Iris pigment epithelial cell (primary cell): ENCODE results near the gene CCDC40.
"Not testable (repeated sequence)": the region's sequence is repeated elsewhere in the genome, so short reads cannot be mapped to it uniquely, and the experiment has no call there.

Source experiments
- DNase-seq: peaks from one replicate; pipeline ENCODE4 v3.0.0-alpha.2; 2011; ENCODE audit warnings: low read depth

The CCDC40 gene

DNA sequence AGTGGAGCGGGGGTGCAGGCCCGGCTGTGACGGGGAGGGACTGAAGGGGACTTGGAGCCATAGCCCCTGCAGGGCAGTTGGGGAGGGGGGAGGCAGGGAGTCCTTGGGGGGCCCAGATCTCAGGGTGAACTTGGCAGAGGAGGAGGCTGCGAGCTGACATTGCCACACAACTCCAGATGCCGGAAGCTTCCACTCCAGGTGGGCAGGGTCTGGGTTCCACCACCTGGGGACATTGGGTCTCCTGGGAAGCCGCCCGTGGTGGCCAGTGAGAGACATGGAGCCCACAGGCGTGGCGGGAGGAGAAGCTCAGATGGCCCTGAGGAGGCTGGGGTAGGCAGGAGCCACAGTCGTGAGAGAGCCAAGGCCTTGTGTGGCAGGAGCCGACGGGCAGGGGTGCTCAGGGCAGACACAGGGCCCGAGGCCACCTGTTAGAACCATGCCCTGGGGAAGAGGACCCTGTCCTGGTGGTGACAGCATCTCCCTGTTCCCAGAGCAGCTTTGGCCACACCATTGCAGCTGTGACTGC lies 46.8 kb downstream of the CCDC40 start:
- no peak for DNase-seq

DNA sequence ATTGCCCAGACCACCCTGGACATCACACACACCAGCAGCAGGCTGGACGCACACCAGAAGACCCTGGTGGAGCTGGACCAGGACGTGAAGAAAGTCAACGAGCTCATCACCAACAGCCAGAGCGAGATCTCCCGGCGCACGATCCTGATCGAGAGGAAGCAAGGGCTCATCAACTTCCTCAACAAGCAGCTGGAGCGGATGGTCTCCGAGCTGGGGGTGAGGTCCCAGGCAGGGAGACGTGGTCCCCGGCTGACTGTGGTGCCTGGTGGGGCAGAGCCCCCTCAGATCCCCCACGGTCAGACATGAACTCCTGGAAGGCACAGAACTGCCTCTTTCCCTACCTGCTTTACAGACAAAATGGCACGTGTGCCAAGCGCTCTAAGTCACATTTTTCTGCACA lies 48.3 kb downstream of the CCDC40 start:
- DNase-seq, result no peak

DNA sequence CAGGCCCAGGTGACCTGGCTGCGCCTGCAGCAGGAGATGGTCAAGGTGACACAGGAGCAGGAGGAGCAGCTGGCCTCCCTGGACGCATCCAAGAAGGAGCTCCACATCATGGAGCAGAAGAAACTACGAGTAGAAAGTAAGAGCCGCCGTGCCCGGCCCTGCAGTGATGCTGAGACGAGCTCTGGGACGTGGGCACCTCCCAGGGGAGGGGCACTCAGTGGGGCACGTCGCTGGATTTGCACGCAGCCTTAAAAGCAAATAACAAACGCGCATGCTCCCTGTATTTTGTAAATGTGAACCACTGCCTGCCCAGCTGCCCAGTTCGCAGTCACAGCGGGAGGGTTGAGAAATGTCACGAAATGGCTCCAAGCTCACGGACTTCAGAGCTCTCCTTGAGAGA lies 49.6 kb downstream of the CCDC40 start:
- no peak for DNase-seq

DNA sequence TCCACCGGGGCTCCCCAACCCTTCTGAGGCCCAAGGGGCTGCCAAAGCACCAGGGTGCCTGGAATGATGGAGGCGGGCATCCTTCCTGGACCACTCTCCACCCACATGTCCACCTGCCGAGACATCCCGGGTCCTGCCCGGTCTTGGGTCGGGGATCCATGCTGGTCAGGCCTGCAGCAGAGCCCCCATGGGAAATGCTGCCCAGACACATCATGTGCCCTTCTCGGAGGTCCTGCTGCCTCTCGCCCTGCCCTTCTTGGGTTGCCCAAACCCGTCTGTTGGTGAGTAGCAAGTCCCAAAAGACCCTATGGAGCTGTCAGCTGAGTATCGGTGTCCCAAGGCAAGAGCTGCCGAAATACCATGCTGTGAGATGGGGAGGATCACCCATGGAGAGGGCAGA lies 50.2 kb downstream of the CCDC40 start:
- DNase-seq, result no peak

DNA sequence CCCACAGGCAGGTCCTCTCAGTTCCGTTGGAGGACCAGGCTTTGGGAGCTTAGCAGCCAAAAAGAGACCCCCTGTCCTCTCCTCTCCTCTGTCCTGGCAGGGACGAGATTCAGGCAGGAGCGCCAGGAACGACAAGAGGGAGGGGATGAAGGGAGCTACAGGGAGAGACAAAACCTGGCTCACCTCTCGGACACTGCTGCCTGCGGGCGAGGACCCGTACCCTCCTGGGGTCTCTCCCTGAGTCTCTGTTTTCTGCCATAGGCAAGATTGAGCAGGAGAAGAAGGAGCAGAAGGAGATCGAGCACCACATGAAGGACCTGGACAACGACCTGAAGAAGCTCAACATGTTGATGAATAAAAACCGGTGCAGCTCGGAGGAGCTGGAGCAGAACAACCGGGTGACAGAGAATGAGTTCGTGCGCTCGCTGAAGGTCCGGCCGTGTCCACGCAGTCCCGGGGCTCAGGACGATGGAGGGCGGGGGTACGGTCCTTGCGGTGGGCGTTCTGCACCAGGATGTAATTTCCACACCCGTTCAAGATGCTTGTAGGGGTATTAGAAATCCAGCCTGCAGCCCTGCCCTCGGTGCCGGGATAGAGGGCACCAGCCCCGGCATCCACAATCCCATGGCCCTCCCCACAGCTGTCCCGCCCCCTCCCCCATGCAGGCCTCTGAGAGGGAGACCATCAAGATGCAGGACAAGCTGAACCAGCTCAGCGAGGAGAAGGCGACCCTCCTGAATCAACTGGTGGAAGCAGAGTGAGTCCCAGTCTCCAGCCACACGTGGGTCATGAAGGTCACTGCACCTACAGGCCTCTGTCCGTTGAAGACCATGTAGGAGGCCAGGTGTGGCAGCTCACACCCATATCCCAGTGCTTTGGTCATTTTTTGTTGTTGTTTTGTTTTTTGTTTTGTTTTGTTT lies 51.2 kb downstream of the CCDC40 start:
- DNase-seq, result no peak

DNA sequence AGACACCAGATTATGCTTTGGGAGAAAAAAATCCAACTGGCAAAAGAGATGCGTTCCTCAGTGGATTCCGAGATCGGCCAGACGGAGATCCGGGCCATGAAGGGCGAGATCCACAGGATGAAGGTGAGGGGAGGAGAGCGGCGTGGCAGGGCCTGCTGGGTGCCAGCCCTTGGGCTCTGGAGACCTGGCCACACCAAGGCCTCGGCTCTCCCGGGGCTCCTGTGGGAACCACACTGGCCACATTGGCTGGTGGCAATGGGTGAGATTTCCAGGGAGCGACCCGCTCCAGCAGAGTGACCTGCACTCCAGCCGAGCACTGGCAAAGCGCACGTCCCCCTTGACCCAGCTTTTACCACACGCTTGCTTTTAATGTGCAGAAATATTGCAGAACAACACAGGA lies 53.3 kb downstream of the CCDC40 start:
- no peak for DNase-seq

DNA sequence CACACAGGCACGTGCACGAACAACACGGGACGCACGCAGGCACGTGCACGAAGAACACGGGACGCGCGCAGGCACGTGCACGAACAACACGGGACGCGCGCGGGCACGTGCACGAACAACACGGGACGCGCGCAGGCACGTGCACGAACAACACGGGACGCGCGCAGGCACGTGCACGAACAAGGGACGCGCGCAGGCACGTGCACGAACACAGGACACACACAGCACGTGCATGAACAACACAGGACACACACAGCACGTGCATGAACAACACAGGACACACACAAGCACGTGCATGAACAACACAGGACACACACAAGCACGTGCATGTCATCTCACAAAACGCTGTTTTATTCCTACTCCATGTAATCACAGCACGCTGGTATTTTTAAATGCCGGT lies 53.7 kb downstream of the CCDC40 start:
- not testable (repeated sequence) for DNase-seq

DNA sequence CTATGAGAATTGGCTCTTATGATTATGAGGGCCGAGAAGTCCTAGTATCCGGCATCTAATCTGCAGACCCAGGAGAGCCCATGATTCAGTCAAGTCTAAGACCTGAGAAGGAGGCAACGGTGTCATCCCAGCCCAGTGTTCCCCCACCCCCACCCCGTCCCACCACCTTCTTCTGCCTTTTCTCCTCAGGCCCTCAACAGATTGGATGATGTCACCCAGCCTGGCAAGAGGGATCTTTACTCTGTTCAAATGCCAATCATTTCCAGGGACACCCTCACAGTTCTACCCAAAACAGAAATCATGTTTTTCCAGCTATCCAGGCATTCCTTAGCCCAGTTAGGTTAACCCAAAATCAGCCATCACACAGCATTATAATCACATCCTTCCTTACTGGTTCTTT lies 54.9 kb downstream of the CCDC40 start:
- no peak for DNase-seq

DNA sequence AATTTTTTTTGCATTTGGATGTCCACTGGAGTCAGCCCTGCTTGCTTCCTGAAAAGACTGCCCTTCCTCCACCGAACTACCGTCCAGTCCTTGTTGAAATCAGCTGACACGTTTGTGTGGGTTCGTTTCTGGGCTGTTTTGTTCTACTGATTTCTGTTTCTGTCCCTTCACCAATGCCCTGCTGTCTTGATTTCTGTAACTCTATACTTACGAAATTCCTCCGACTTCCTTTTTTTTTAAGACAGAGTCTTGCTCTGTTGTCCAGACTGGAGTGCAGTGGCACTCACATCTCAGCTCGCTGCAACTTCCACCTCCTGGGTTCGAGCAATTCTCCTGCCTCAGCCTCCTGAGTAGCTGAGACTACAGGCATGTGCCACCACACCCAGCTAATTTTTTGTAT lies 56.5 kb downstream of the CCDC40 start:
- no peak for DNase-seq

DNA sequence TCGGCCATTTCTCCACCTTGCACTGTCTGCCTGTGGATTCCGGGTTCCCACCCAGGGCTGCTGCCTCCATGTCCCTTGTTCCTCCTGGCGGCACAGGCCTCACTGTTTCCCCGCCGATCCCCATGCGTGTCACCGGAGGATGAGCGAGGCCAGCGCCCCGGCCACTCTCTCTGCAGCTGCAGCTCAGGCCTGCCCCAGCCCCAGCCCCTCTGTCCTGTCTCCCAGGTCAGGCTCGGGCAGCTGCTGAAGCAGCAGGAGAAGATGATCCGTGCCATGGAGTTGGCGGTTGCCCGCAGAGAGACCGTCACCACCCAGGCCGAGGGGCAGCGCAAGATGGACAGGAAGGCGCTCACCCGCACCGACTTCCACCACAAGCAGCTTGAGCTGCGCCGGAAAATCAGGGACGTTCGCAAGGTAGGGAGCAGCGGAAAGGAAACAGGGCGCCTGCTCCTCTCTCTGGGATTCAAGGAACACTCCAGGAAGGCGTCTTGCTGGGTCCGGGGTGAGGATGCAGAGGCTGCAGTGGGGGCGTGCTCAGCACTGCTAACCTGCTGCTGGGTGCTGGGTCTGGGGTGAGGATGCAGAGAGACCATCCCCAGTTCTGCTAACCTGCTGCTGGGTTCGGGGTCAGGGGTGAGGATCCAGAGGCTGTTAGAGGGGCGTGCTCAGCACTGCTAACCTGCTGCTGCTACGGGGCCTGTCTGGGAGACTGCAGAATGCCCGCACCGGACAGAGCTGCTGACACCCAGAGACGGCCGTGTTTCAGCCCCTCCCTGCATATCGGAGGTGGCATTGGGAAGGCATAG lies 58.8 kb downstream of the CCDC40 start:
- DNase-seq, result no peak

DNA sequence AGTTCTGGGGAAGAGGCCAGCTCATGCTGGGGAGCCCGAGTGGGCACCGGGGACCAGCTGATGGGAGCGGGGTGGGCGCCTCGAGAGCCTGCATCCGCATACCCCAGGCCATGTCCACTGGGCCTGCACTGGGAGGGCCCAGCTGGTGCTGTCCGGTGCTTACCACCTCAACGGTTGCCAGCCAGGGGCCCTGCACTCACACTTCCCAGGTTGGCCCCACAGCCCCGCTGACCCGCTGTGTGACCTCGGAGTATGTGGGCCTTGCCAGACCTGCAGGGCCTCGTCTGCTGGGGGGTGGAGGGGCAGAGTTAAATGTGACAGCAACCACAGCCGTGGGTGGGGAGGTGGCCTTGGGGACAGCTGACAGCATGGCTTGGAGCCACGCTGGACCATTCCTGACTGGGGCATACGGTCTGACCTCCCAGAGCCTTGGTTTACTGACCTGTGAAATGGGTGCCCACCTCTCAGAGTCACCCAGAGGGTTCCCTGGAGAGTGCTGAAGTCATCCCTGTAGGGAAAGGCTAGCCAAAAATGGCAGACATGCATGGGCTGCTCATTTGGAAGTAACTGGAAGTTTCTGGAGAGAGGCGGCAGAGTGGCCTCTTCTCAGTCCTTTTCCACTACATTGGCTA lies 59.5 kb downstream of the CCDC40 start:
- no peak for DNase-seq

DNA sequence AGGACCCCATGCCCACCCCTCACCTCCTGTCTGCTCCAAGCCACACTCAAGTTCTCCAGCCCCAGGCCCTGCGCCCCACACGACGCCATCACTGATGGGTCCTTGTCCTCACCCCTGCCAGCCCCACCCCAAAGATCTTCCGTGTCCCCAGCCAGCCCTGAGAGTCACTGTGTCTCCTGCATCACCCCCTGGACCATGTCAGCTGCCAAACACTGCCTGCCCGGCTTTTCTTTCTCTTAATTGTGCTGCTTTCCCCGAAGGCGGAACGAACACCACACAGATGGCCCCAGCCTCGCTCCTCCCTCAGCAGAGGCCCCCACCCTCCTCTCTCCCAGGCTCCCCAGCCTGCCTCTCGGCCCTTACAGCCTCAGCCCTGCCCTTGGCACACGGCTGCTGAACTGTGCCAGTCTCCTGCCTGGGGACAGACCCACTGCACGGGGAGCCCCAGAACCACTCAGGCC lies 60.1 kb downstream of the CCDC40 start:
- no peak for DNase-seq

DNA sequence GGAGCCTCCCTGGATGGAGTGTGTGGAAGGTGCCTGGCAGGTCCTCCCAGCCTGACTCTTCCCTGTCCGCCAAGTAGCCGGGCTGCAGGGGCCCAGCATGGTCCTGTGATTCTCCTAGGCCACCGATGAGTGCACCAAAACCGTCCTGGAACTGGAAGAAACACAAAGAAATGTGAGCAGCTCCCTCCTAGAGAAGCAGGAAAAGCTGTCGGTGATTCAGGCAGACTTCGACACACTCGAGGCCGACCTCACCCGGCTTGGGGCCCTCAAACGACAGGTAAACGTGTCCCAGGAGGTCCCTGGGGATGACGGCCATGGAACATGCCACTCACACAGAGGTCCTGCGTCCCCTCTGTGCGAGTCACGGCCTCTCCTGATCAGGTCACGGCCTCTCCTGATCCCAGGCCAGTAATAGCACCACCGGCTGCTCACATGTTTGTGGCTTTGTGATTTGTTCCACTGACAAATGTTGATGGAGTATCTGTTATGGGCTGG lies 60.7 kb downstream of the CCDC40 start:
- no peak for DNase-seq

DNA sequence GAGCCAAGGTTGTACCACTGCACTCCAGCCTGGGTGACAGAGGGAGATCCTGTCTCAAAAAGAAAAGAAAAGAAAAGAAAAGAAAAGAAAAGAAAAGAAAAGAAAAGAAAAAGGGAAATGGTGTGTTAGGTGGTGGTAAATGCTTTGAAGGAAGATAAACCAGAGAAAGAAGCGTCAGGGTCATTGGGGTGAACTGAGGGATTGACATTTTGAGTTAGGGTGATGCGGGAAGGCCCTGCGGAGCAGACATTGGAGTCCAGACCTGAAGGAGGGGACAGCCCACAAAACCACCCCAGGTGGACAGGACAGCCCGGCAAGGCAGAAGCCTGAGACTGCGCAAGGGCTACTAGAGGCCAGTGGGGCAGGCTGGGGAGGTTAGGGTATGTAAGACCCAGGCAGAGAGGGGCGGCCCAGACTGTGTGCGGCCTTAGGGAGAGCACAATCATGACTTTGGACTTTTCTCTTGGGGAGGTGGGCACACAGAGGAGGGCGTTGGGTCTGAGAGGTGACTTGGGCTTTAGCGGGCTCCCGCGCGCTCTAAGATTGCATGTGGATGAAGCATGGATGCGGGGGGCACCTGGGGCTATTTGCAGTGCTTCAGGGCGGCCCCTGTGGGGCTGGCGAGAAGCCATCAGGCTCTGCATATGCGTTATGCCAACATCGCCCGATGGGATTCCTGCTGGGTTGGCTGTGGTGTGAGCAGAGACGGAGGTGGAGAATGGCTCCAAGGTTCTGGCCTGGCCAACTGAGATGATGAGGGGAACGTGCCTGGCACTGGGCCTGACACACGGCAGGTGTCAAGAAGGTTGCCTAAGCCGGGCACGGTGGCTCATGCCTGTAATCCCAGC lies 61.6 kb downstream of the CCDC40 start:
- DNase-seq, result no peak

DNA sequence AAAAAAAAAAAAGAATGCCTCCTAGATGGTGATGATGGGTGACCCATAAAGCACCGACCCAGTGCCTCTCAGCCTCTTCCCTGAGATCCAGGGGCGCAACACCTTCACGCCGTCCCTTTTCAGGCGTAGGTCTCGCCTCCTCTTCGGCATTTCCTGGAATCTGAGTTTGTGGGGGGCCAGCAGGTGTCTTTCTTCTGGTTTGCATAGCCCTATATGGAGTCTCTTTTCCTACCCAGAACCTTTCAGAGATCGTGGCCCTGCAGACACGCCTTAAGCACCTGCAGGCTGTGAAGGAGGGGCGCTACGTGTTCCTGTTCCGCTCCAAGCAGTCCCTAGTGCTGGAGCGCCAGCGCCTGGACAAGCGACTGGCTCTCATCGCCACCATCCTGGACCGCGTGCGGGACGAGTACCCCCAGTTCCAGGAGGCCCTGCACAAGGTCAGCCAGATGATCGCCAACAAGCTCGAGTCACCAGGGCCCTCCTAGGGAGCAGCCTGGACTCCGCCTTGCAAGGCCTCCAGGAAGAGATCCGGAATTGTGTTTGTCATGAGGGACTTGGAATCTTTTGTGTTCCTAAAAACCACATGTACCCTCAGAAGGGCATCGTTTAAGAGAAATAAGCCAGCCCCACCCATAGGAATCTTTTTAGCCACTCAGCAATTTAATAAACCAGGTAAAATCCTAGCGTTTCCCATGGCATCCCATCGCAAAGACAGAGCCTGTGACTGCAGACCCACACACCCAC lies 63.0 kb downstream of the CCDC40 start:
- DNase-seq, result no peak

DNA sequence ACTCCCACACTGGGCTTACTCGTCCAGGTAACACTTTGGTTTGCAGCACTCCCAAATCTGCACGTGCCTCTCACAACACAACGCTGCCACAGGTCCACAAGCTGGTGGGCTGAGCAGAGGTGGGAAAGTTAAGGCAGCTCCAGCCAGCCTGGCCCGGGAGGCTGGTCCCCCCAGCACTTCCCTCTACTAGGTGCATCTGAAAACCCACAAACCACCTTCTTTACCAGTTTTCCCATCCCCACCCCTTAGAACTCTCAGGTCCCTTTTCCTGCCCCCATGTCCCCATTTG lies 63.5 kb downstream of the CCDC40 start:
- no peak for DNase-seq

DNA sequence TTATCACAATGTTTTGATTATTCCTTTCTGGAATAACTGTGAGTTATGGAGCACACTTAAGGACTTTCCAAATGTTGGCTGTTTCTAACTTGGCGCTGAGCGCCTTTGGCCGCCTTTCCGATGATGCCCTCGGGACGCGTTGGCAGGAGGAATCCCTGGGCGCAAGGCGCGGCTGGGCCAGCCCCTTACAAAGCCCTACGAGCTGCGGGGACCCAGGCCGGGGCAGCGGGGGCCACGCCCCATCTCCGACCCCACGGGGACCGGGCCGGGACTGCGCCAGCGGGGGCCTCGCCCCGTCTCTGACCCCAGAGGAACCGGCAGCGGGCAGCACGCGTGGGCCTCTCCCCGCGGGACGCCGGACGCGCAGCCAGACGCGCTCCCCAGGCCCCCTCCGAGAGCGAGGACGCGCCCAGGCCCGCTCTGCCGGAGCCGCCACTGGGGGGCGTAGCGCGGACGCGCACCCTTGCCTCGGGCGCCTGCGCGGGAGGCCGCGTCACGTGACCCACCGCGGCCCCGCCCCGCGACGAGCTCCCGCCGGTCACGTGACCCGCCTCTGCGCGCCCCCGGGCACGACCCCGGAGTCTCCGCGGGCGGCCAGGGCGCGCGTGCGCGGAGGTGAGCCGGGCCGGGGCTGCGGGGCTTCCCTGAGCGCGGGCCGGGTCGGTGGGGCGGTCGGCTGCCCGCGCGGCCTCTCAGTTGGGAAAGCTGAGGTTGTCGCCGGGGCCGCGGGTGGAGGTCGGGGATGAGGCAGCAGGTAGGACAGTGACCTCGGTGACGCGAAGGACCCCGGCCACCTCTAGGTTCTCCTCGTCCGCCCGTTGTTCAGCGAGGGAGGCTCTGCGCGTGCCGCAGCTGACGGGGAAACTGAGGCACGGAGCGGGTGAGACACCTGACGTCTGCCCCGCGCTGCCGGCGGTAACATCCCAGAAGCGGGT lies 64.8 kb downstream of the CCDC40 start, which contains the start of gene GAA:
Gene GAA, plus strand, starts transcription at position 571 of the 935 bp plus-strand sequence. CDS start 3,006 bp downstream, outside the sequence.
- peak; percentile 76 for DNase-seq

DNA sequence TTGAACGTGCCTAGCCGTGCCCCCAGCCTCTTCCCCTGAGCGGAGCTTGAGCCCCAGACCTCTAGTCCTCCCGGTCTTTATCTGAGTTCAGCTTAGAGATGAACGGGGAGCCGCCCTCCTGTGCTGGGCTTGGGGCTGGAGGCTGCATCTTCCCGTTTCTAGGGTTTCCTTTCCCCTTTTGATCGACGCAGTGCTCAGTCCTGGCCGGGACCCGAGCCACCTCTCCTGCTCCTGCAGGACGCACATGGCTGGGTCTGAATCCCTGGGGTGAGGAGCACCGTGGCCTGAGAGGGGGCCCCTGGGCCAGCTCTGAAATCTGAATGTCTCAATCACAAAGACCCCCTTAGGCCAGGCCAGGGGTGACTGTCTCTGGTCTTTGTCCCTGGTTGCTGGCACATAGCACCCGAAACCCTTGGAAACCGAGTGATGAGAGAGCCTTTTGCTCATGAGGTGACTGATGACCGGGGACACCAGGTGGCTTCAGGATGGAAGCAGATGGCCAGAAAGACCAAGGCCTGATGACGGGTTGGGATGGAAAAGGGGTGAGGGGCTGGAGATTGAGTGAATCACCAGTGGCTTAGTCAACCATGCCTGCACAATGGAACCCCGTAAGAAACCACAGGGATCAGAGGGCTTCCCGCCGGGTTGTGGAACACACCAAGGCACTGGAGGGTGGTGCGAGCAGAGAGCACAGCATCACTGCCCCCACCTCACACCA lies 65.7 kb downstream of the CCDC40 start:
- peak; percentile 61 for DNase-seq
